ENCODE results near the gene TTF1. TPM values are rescaled to one million over a fixed set of nuclear protein-coding genes. Genes with fewer than 3 reads are reported as not detected.

TTF1 gene
- total and polyA plus RNA-seq, 10 of the 15 experiments (the other 5 are each of a cell fraction or from before 2014, with no cell fraction given): 11.3 to 25.5 (median 16.0) TPM

DNA sequence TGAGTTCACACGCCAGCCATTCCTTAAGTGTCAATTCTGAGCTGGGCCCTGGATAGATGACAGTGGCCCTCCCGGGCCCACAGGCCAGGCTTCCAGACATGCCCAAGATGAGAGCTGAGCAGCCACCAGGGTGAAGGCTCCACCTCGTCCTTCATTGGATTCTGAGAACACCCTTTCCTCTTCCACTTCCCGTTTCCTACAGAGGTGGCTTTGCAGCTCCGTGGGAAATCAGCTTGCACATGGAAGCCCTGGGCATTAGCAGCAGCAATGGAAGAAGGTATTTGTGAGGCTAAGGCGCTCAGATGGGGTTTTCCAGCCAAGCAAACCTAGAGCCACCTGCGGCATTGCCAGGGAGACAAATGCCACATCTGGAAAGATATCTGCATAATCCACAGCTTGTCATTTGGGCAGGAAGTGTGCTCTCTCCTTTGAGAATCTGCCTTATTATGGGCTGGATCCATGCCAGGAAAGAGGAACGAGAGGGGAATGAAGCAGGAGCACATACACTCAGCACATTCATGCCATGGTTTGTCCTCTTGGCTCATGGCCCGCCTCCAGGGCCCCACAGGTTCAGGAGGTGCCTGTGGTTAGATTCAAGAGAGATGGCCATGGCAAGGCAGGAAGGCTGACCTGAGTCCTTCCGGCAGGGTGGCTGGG lies 37.4 kb upstream of the TTF1 start:
- Histone ChIP-seq H3K4me2 (ENCODE audit: control insufficient read depth, insufficient read depth) (no peak overlapping the region), H3K4me3 (no peak overlapping the region), H3K36me3 (ENCODE audit: control insufficient read depth in 2 of 2, insufficient read depth in 2 of 2, low read length in 1 of 2) (no peaks in the 10 kb centered on the region), H4K20me1 (ENCODE audit: control insufficient read depth, insufficient read depth) (no peaks in the 10 kb centered on the region), H3K9me3 (replicated peaks; ENCODE audit: control insufficient read depth, insufficient read depth, low read length) (no peaks in the 10 kb centered on the region), H3K27ac (ENCODE audit: control insufficient read depth, insufficient read depth) (no peak overlapping the region), H2AFZ (ENCODE audit: control insufficient read depth, low read depth, low read length) (no peak overlapping the region), H3K27me3 (replicated peaks in 1 of 2; ENCODE audit: control insufficient read depth in 2 of 2, insufficient read depth in 2 of 2, low read length in 1 of 2) (peaks cover 0 to 3% of the 10 kb centered on the region in 2 experiments; a peak in 1 of 4 replicates), H3K9ac (ENCODE audit: control insufficient read depth, insufficient read depth, low read length) (no peak overlapping the region), H3K4me1 (ENCODE audit: control insufficient read depth, insufficient read depth, low read length) (no peaks in the 10 kb centered on the region), H3K79me2 (ENCODE audit: control insufficient read depth, insufficient read depth, low read length) (no peaks in the 10 kb centered on the region)
- RAD21 ChIA-PET (ENCODE audit: unreplicated experiment): no interaction called here
- DNase-seq (ENCODE audit: low read depth, low spot score) (no peak), ATAC-seq (no peak), FAIRE-seq (no peak)
- in situ Hi-C loops (cut with MboI): no loop called here
- WGBS (ENCODE audit: insufficient coverage, insufficient replicate concordance, low lambda C conversion rate, missing lambda C conversion rate): 20% methylated on average over 10 of the region's 10 CpGs
- SMC1A ChIA-PET (ENCODE audit: uncharacterized antibody, unreplicated experiment): interaction anchor here (1.2 kb wide), 1 partner anchor 21 kb away, joined by 3 read pairs; no protein-coding TSS in a partner anchor
- intact Hi-C loops (cut with micrococcal nuclease; ENCODE audit: unreplicated experiment): no loop called here
- TF ChIP-seq, protein P1, sequence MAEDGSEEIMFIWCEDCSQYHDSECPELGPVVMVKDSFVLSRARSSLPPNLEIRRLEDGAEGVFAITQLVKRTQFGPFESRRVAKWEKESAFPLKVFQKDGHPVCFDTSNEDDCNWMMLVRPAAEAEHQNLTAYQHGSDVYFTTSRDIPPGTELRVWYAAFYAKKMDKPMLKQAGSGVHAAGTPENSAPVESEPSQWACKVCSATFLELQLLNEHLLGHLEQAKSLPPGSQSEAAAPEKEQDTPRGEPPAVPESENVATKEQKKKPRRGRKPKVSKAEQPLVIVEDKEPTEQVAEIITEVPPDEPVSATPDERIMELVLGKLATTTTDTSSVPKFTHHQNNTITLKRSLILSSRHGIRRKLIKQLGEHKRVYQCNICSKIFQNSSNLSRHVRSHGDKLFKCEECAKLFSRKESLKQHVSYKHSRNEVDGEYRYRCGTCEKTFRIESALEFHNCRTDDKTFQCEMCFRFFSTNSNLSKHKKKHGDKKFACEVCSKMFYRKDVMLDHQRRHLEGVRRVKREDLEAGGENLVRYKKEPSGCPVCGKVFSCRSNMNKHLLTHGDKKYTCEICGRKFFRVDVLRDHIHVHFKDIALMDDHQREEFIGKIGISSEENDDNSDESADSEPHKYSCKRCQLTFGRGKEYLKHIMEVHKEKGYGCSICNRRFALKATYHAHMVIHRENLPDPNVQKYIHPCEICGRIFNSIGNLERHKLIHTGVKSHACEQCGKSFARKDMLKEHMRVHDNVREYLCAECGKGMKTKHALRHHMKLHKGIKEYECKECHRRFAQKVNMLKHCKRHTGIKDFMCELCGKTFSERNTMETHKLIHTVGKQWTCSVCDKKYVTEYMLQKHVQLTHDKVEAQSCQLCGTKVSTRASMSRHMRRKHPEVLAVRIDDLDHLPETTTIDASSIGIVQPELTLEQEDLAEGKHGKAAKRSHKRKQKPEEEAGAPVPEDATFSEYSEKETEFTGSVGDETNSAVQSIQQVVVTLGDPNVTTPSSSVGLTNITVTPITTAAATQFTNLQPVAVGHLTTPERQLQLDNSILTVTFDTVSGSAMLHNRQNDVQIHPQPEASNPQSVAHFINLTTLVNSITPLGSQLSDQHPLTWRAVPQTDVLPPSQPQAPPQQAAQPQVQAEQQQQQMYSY (CRISPR knock-in tag; IDR thresholded peaks at IDR 0.05): no peak
- TF ChIP-seq TCF7 (IDR thresholded peaks at IDR 0.05; ENCODE audit: borderline replicate concordance) (no peak), NR2C1 (IDR thresholded peaks at IDR 0.05) (no peak), RAD51 (IDR thresholded peaks at IDR 0.05) (no peak), RFX5 (IDR thresholded peaks at IDR 0.05; ENCODE audit: low read depth, low read length) (no peak), SPI1 (IDR thresholded peaks at IDR 0.05; ENCODE audit: borderline replicate concordance, insufficient read depth, low read depth, low read length) (no peak; the same call in 1 of the 2 replicates), BRCA1 (IDR thresholded peaks at IDR 0.05; ENCODE audit: low read depth, low read length) (no peak), TARDBP (IDR thresholded peaks at IDR 0.05; ENCODE audit: borderline replicate concordance) (no peak), RELA (IDR thresholded peaks at IDR 0.05; ENCODE audit: borderline replicate concordance, partially characterized antibody) (no peak), HDAC2 (IDR thresholded peaks at IDR 0.05) (no peak), CBX3 (IDR thresholded peaks at IDR 0.05; ENCODE audit: borderline replicate concordance, low read depth) (no peak), NR2C2 (IDR thresholded peaks at IDR 0.05; ENCODE audit: borderline replicate concordance, control insufficient read depth, insufficient read length, low read depth) (no peak), ASH2L (IDR thresholded peaks at IDR 0.05; ENCODE audit: borderline replicate concordance, low read depth) (no peak), ESRRA (IDR thresholded peaks at IDR 0.05; ENCODE audit: low read length) (no peak), E2F8 (IDR thresholded peaks at IDR 0.05; ENCODE audit: low read depth, partially characterized antibody) (no peak)
- TF ChIP-seq, protein P2, sequence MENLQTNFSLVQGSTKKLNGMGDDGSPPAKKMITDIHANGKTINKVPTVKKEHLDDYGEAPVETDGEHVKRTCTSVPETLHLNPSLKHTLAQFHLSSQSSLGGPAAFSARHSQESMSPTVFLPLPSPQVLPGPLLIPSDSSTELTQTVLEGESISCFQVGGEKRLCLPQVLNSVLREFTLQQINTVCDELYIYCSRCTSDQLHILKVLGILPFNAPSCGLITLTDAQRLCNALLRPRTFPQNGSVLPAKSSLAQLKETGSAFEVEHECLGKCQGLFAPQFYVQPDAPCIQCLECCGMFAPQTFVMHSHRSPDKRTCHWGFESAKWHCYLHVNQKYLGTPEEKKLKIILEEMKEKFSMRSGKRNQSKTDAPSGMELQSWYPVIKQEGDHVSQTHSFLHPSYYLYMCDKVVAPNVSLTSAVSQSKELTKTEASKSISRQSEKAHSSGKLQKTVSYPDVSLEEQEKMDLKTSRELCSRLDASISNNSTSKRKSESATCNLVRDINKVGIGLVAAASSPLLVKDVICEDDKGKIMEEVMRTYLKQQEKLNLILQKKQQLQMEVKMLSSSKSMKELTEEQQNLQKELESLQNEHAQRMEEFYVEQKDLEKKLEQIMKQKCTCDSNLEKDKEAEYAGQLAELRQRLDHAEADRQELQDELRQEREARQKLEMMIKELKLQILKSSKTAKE (IDR thresholded peaks at IDR 0.05; ENCODE audit: low read depth, poor library complexity, severe bottlenecking): no peak
- BruUV-seq (replicated peaks): no TSS peak
- POLR2A ChIA-PET: no interaction called here
- CTCF ChIA-PET: no interaction called here

Data from GM12878 (cell line).